ENCODE results near the gene PNPLA2. TPM values are rescaled to one million over a fixed set of nuclear protein-coding genes. Genes with fewer than 3 reads are reported as not detected.

PNPLA2 gene
- total RNA-seq, 2 experiments from 2014 or later: 29.7 to 32.0 TPM

DNA sequence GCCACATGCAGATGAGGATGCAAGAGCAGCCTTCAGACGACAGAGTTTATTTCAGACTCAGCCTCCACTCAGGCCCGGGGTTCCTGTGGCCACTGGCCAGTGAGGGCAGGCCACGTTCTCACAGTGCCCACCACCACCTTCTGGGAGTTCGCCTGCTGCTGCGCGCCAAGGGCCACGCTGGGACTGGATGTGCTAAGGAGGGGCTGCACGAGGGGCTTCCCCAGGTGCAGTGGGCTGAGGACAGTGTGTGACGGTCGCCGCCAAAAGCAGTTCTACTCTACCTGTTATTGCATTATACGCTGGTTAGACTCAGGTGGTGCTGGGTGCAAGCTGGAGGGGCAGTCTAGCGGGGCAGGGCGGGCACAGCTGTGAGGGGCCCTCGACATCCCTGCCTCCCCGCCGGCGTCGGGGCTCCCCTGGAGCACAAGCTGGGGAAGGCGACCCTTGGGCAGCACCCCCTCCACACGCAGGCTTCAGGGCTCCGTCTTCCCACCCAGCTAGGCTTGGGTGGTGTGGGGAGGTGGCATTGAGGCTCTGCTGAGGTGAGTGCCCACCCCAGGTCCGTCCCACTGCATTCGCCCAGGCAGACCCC is 31.5 kb upstream of the PNPLA2 start:
- no peak overlapping the region for H3K27ac Mint-ChIP-seq
- DNase-seq (no peak), ATAC-seq (no peak)
- no peaks in the 10 kb centered on the region for H3K27me3 Mint-ChIP-seq
- H3K36me3 Mint-ChIP-seq (ENCODE audit: low read depth): peaks cover 8% of the 10 kb centered on the region
- ChIA-PET CTCF (no interaction called here), POLR2A (interaction anchor here (1.1 to 3.2 kb wide), 3 partner anchors 9 to 13 kb away, joined by 3 to 21 read pairs (median 3); partner anchors contain the start of gene GATD1)
- no peaks in the 10 kb centered on the region for H3K9me3 Mint-ChIP-seq
- intact Hi-C loops (cut with micrococcal nuclease): no loop called here
- peaks cover 12% of the 10 kb centered on the region for H3K4me1 Mint-ChIP-seq (ENCODE audit: low read depth)
- no peak overlapping the region for H3K4me3 Mint-ChIP-seq
- TF ChIP-seq, protein P1, sequence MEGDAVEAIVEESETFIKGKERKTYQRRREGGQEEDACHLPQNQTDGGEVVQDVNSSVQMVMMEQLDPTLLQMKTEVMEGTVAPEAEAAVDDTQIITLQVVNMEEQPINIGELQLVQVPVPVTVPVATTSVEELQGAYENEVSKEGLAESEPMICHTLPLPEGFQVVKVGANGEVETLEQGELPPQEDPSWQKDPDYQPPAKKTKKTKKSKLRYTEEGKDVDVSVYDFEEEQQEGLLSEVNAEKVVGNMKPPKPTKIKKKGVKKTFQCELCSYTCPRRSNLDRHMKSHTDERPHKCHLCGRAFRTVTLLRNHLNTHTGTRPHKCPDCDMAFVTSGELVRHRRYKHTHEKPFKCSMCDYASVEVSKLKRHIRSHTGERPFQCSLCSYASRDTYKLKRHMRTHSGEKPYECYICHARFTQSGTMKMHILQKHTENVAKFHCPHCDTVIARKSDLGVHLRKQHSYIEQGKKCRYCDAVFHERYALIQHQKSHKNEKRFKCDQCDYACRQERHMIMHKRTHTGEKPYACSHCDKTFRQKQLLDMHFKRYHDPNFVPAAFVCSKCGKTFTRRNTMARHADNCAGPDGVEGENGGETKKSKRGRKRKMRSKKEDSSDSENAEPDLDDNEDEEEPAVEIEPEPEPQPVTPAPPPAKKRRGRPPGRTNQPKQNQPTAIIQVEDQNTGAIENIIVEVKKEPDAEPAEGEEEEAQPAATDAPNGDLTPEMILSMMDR (IDR thresholded peaks at IDR 0.05): no peak

DNA sequence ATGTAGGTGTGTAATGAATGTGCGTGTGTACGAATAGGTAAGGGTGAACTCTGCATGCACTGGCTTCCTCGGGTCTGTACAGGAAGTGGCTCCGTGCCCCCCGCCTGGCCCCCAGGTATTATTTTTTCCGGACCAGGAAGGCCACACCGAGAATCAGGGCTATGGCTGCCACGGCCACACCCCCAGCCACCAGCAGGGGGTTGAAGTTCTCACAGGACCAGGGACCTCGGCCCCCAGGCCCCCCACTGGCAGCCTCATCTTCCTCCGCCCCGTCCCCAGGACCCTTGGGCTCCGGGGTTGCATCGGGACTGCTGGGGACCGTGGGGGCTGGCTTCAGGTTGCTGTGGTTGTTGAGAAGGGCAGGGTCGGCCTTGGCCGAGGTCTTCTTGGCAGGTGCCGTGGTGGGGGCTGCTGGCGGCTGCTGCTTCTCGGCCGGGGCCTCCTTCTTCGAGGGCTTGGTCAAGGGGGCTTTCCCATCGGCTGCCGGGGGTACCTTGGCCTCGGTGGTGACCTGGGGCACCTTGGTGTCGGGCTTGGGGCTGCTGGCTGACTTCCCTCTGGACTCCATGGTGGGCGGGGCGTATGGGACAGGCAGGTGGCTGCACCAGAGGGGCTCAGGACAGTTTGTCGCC is 30.6 kb upstream of the PNPLA2 start:
- TF ChIP-seq, protein P1 (IDR thresholded peaks at IDR 0.05): no peak
- H3K9me3 Mint-ChIP-seq: no peaks in the 10 kb centered on the region
- no peak overlapping the region for H3K4me3 Mint-ChIP-seq
- H3K36me3 Mint-ChIP-seq (ENCODE audit: low read depth): peaks cover 8% of the 10 kb centered on the region
- H3K27me3 Mint-ChIP-seq: no peaks in the 10 kb centered on the region
- CTCF ChIA-PET: no interaction called here
- H3K4me1 Mint-ChIP-seq (ENCODE audit: low read depth): peaks cover 12% of the 10 kb centered on the region
- H3K27ac Mint-ChIP-seq: no peak overlapping the region
- DNase-seq: peak; percentile 41
- intact Hi-C loops (cut with micrococcal nuclease): no loop called here
- POLR2A ChIA-PET: interaction anchor here (1.1 to 3.2 kb wide), 2 partner anchors 8 to 11 kb away, joined by 3 to 21 read pairs; partner anchors contain the start of gene GATD1
- ATAC-seq: peak; percentile 19

DNA sequence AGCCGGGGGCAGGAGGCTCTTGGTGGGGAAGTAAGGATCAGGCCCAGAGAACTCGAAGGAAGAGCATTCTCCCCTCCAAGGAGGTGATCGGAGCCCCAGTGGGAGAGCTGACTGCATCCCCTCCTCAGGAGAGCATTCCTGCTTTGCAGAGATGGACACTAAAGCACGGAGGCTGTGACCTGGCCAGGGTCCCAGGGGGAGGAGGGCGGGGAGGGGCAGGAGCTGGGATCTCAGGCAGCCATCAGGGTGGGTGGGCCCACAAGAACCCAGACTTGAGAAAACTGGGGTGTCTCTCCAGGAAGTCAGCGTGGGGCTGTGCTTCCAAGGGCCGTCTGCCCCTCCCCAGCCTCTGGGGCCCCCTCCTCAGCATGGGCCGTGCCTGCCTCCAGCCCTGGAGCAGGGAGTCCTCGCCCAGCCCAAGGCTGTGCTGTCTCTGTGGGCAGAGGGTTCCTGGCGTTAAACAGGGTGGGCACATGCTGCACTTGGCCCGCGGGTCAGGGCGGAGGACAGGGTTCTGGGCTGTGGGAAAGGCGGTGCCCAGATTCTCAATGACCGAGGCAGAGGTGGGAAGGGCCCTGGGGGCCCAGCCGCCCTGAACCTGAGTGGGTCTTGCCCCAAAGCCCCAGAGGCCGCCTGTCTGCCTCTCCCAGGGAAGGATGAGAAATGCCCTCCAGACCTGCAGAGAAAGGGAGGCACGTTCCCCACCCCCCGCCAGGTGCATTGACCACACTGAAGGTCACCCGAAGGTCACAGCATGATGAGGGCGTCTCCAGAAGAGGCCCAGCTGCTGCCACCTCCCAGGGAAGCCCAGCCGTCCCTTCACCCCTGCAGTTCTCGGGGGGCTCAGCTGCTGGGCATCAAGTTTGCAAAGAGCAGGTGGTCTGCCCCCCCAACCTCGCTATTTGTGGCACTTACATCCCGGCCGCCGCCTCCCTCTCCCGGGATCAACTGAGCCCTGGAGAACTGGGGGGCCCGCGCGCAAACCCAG is 29.5 kb upstream of the PNPLA2 start:
- ChIA-PET CTCF (no interaction called here), POLR2A (interaction anchor here (0.6 to 3.2 kb wide), 6 partner anchors 10 to 130 kb away, joined by 3 to 21 read pairs (median 4); partner anchors contain the start of gene GATD1)
- TF ChIP-seq, protein P1 (IDR thresholded peaks at IDR 0.05): no peak
- ATAC-seq (no peak), DNase-seq (no peak)
- intact Hi-C loops (cut with micrococcal nuclease): no loop called here
- peaks cover 6% of the 10 kb centered on the region for H3K4me1 Mint-ChIP-seq (ENCODE audit: low read depth)
- no peak overlapping the region for H3K4me3 Mint-ChIP-seq
- no peak overlapping the region for H3K27ac Mint-ChIP-seq
- H3K9me3 Mint-ChIP-seq: no peaks in the 10 kb centered on the region
- H3K36me3 Mint-ChIP-seq (ENCODE audit: low read depth): peaks cover 15% of the 10 kb centered on the region
- no peaks in the 10 kb centered on the region for H3K27me3 Mint-ChIP-seq

DNA sequence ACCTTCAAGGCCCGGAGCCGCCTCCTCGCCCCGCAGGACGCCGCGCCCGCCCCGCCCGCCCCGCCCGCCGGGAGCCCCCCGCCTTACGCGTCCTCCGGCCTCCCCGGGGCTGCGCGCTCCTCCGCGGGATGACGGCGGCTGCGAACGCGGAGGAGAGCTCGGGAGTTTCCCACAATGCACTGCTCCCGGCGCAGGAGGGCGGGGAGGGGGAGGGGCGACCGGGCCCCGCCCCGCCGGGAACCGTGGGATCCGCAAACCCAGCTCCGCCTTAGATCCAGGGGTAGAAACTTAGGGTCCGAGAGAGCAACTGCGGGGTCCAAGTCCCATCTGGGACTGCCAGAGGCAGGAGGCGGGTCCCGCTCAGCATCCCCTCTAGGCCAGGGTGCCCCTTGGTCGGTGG is 28.8 kb upstream of the PNPLA2 start, which contains the start of gene CEND1:
Gene CEND1, minus strand, starts transcription at position 148 of the 400 bp plus-strand sequence. CDS start 1,514 bp downstream, outside the sequence.
- peaks cover 15% of the 10 kb centered on the region for H3K36me3 Mint-ChIP-seq (ENCODE audit: low read depth)
- peak; percentile 50 for DNase-seq
- H3K4me3 Mint-ChIP-seq: no peak within 1 kb of the TSS
- no peak within 1 kb of the TSS for H3K27ac Mint-ChIP-seq
- ATAC-seq: peak; percentile 64
- ChIA-PET CTCF (no interaction called here), POLR2A (interaction anchor here (0.9 to 2.1 kb wide), 5 partner anchors 10 to 23 kb away, joined by 3 to 10 read pairs (median 4); no protein-coding TSS in a partner anchor)
- intact Hi-C loops (cut with micrococcal nuclease): no loop called here
- TF ChIP-seq, protein P1 (IDR thresholded peaks at IDR 0.05): no peak
- H3K4me1 Mint-ChIP-seq (ENCODE audit: low read depth): peaks cover 10% of the 10 kb centered on the region
- no peaks in the 10 kb centered on the region for H3K27me3 Mint-ChIP-seq
- no peaks in the 10 kb centered on the region for H3K9me3 Mint-ChIP-seq

Measured in activated CD8-positive, alpha-beta T cell treated with anti-CD3 and anti-CD28 coated beads for 36 hours (primary cell).